ENCODE data around the gene CFAP65.

CFAP65 gene

DNA sequence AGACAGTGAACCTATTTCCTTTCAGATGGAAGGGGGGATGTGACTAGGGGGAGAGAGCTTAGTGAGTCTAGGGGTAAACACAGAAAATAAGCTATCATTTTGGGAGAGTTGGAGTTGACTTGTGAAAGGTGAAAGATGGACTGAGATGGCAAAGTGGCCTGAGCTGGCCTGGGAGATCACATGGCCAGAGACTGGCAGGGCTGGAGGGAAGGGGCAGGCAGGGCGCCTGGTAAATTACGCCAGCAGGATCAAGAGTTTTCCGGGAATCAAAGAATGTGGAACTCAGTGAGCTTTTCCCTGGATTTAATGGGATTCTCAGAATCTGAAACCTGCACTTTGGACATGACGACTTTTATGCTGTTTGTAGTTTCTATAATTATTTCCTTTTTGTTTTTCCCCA is 841 bp upstream of the CFAP65 start:
- Histone ChIP-seq H2BK12ac (ENCODE audit: low read length) (no peak overlapping the region), H2AFZ (ENCODE audit: insufficient read depth, low read length, poor library complexity) (no peak overlapping the region), H3K27me3 (ENCODE audit: insufficient read depth, low read length) (peaks cover 9% of the 10 kb centered on the region), H3K79me1 (ENCODE audit: low read length) (no peaks in the 10 kb centered on the region), H2AK5ac (ENCODE audit: low read length) (no peak overlapping the region), H3K36me3 (ENCODE audit: control insufficient read depth in 1 of 2, insufficient read depth in 2 of 2, low read length in 2 of 2) (no peaks in the 10 kb centered on the region), H2BK120ac (ENCODE audit: insufficient read depth, low read length, poor library complexity) (no peak overlapping the region), H3K4ac (ENCODE audit: low read depth, low read length) (no peak overlapping the region), H3K4me3 (ENCODE audit: low read depth, low read length) (no peak overlapping the region), H3K27ac (ENCODE audit: low read depth, low read length) (no peak overlapping the region), H3K14ac (ENCODE audit: low read length) (no peak overlapping the region), H4K12ac (ENCODE audit: low read depth, low read length) (no peak overlapping the region), H3K4me2 (ENCODE audit: low read length) (no peak overlapping the region), H3K18ac (ENCODE audit: low read length) (no peak overlapping the region), H4K8ac (ENCODE audit: low read depth, low read length) (no peak overlapping the region), H3K4me1 (ENCODE audit: control insufficient read depth in 1 of 2, insufficient read depth in 2 of 2, low read length in 2 of 2) (peaks cover 0 to 2% of the 10 kb centered on the region in 2 experiments), H3K23ac (ENCODE audit: low read length) (no peak overlapping the region), H3K9me3 (ENCODE audit: insufficient read depth, low read depth, low read length) (no peaks in the 10 kb centered on the region), H3K9ac (ENCODE audit: low read length) (no peak overlapping the region), H4K91ac (ENCODE audit: low read depth, low read length) (no peak overlapping the region), H2BK5ac (ENCODE audit: low read depth, low read length, poor library complexity) (no peak overlapping the region), H3K79me2 (ENCODE audit: control insufficient read depth, insufficient read depth, low read length, poor library complexity) (no peaks in the 10 kb centered on the region)
- WGBS (ENCODE audit: extremely low coverage, insufficient coverage, insufficient read length): no CpG with 5 or more reads among the region's 4 CpGs
- no peak for DNase-seq

DNA sequence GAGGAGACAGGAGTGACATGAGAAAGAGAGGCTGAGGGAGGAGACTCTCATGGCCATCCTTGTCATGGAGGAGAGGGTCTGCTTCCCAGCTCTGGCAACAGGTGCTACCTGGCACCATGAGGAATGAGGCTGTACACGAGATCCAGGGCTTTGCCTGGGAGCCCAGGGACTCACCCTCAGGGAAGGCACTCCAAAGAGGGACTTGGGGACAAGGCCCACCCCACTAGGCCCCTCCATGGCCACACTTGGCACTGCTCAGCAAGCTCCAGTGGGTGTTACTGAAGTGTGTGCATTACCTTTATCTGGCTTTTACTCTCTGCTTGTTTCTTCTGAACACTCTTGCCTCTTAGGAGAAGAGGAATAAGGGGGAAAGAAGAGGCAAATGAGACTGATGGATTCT is 2.7 kb downstream of the CFAP65 start:
- Histone ChIP-seq H3K4ac (ENCODE audit: low read depth, low read length) (no peak overlapping the region), H3K4me3 (ENCODE audit: low read depth, low read length) (no peak overlapping the region), H3K27ac (ENCODE audit: low read depth, low read length) (no peak overlapping the region), H3K36me3 (ENCODE audit: control insufficient read depth in 1 of 2, insufficient read depth in 2 of 2, low read length in 2 of 2) (no peaks in the 10 kb centered on the region), H3K9me3 (ENCODE audit: insufficient read depth, low read depth, low read length) (no peaks in the 10 kb centered on the region), H3K23ac (ENCODE audit: low read length) (no peak overlapping the region), H2BK120ac (ENCODE audit: insufficient read depth, low read length, poor library complexity) (no peak overlapping the region), H3K4me1 (ENCODE audit: control insufficient read depth in 1 of 2, insufficient read depth in 2 of 2, low read length in 2 of 2) (peaks cover 0 to 2% of the 10 kb centered on the region in 2 experiments), H4K8ac (ENCODE audit: low read depth, low read length) (no peak overlapping the region), H3K14ac (ENCODE audit: low read length) (no peak overlapping the region), H3K79me2 (ENCODE audit: control insufficient read depth, insufficient read depth, low read length, poor library complexity) (no peaks in the 10 kb centered on the region), H2BK5ac (ENCODE audit: low read depth, low read length, poor library complexity) (no peak overlapping the region), H3K4me2 (ENCODE audit: low read length) (no peak overlapping the region), H2AFZ (ENCODE audit: insufficient read depth, low read length, poor library complexity) (no peak overlapping the region), H4K91ac (ENCODE audit: low read depth, low read length) (no peak overlapping the region), H2AK5ac (ENCODE audit: low read length) (no peak overlapping the region), H2BK12ac (ENCODE audit: low read length) (no peak overlapping the region), H3K18ac (ENCODE audit: low read length) (no peak overlapping the region), H3K27me3 (ENCODE audit: insufficient read depth, low read length) (peaks cover 9% of the 10 kb centered on the region), H3K9ac (ENCODE audit: low read length) (no peak overlapping the region), H4K12ac (ENCODE audit: low read depth, low read length) (no peak overlapping the region), H3K79me1 (ENCODE audit: low read length) (no peaks in the 10 kb centered on the region)
- WGBS (ENCODE audit: extremely low coverage, insufficient coverage, insufficient read length): no CpG with 5 or more reads among the region's 1 CpG
- DNase-seq: no peak

DNA sequence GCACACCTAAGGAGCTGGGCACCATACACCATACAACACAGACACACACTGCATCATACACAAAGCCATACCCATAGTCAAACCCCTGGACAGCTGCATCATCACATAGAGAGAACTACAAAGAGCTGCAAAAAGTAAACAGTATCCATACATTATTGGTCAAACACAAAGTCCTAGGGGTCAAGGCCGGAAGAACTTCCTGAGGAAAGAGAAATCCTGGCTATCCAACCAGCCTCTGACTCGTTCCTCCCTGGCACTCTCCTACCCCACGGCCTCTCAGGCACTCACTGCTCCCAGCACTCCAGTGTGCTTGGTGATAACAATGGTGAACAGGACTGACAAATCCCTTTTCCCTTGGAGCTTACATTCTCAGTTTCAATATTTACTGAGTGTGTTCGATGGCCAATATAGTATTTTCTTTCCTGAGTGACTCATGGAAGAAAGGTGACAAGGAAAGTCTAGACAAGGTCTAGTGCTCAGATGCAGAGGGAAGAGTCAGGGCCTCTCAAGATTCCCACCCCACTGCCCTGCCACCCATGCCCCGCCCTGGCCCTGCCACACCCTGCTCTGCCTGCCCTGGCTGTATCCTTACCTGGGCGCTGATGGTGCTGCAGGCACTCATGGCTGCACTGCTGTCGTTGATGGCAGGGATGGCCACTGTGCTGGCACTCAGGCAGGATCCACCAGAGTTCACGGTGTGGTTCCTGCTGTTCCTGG is 3.4 kb downstream of the CFAP65 start:
- no peak overlapping the region for H3K27ac ChIP-seq (ENCODE audit: low read depth, low read length)
- no peaks in the 10 kb centered on the region for H3K79me2 ChIP-seq (ENCODE audit: control insufficient read depth, insufficient read depth, low read length, poor library complexity)
- no peak overlapping the region for H3K4me2 ChIP-seq (ENCODE audit: low read length)
- WGBS (ENCODE audit: extremely low coverage, insufficient coverage, insufficient read length): no CpG with 5 or more reads among the region's 8 CpGs
- H3K4me3 ChIP-seq (ENCODE audit: low read depth, low read length): no peak overlapping the region
- no peak overlapping the region for H3K4ac ChIP-seq (ENCODE audit: low read depth, low read length)
- no peak overlapping the region for H3K9ac ChIP-seq (ENCODE audit: low read length)
- H2AFZ ChIP-seq (ENCODE audit: insufficient read depth, low read length, poor library complexity): no peak overlapping the region
- no peak overlapping the region for H3K18ac ChIP-seq (ENCODE audit: low read length)
- no peaks in the 10 kb centered on the region for H3K79me1 ChIP-seq (ENCODE audit: low read length)
- H4K12ac ChIP-seq (ENCODE audit: low read depth, low read length): no peak overlapping the region
- H3K14ac ChIP-seq (ENCODE audit: low read length): no peak overlapping the region
- no peak overlapping the region for H4K8ac ChIP-seq (ENCODE audit: low read depth, low read length)
- DNase-seq: no peak
- no peak overlapping the region for H2AK5ac ChIP-seq (ENCODE audit: low read length)
- no peak overlapping the region for H2BK5ac ChIP-seq (ENCODE audit: low read depth, low read length, poor library complexity)
- no peaks in the 10 kb centered on the region for H3K9me3 ChIP-seq (ENCODE audit: insufficient read depth, low read depth, low read length)
- H3K27me3 ChIP-seq (ENCODE audit: insufficient read depth, low read length): peaks cover 9% of the 10 kb centered on the region
- no peaks in the 10 kb centered on the region for H3K36me3 ChIP-seq (ENCODE audit: control insufficient read depth in 1 of 2, insufficient read depth in 2 of 2, low read length in 2 of 2)
- no peak overlapping the region for H3K23ac ChIP-seq (ENCODE audit: low read length)
- no peak overlapping the region for H4K91ac ChIP-seq (ENCODE audit: low read depth, low read length)
- peaks cover 0 to 2% of the 10 kb centered on the region in 2 experiments for H3K4me1 ChIP-seq (ENCODE audit: control insufficient read depth in 1 of 2, insufficient read depth in 2 of 2, low read length in 2 of 2)
- no peak overlapping the region for H2BK12ac ChIP-seq (ENCODE audit: low read length)
- H2BK120ac ChIP-seq (ENCODE audit: insufficient read depth, low read length, poor library complexity): no peak overlapping the region

DNA sequence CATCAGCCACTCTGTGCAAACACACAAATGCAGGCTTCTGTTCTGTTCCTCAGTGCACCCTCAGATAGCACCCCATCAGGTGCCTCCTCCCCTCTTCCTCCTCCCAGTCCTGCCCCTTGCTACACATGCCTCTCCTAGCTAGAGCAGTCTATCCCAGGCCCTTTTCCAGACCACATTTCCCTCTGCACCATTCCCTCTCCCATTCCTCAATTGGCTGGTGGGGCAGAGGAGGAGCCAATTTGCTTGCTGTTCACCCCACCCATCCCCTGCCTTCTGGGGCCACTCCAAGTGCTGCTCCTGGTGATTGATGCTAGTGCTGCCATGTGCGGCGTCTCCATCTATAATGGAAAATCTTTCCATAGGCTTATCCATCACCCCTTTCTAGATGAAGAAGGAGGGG is 5.4 kb downstream of the CFAP65 start:
- Histone ChIP-seq H2BK120ac (ENCODE audit: insufficient read depth, low read length, poor library complexity) (no peak overlapping the region), H2AFZ (ENCODE audit: insufficient read depth, low read length, poor library complexity) (no peak overlapping the region), H3K9me3 (ENCODE audit: insufficient read depth, low read depth, low read length) (no peaks in the 10 kb centered on the region), H3K79me1 (ENCODE audit: low read length) (no peaks in the 10 kb centered on the region), H3K27ac (ENCODE audit: low read depth, low read length) (no peak overlapping the region), H3K4me3 (ENCODE audit: low read depth, low read length) (no peak overlapping the region), H3K79me2 (ENCODE audit: control insufficient read depth, insufficient read depth, low read length, poor library complexity) (no peaks in the 10 kb centered on the region), H3K4ac (ENCODE audit: low read depth, low read length) (no peak overlapping the region), H3K4me2 (ENCODE audit: low read length) (no peak overlapping the region), H4K91ac (ENCODE audit: low read depth, low read length) (no peak overlapping the region), H4K8ac (ENCODE audit: low read depth, low read length) (no peak overlapping the region), H2AK5ac (ENCODE audit: low read length) (no peak overlapping the region), H3K9ac (ENCODE audit: low read length) (no peak overlapping the region), H3K14ac (ENCODE audit: low read length) (no peak overlapping the region), H4K12ac (ENCODE audit: low read depth, low read length) (no peak overlapping the region), H3K4me1 (ENCODE audit: control insufficient read depth in 1 of 2, insufficient read depth in 2 of 2, low read length in 2 of 2) (no peaks in the 10 kb centered on the region), H3K23ac (ENCODE audit: low read length) (no peak overlapping the region), H2BK12ac (ENCODE audit: low read length) (no peak overlapping the region), H2BK5ac (ENCODE audit: low read depth, low read length, poor library complexity) (no peak overlapping the region), H3K18ac (ENCODE audit: low read length) (no peak overlapping the region), H3K36me3 (ENCODE audit: control insufficient read depth in 1 of 2, insufficient read depth in 2 of 2, low read length in 2 of 2) (no peaks in the 10 kb centered on the region), H3K27me3 (ENCODE audit: insufficient read depth, low read length) (no peaks in the 10 kb centered on the region)
- no peak for DNase-seq
- WGBS (ENCODE audit: extremely low coverage, insufficient coverage, insufficient read length): no CpG with 5 or more reads among the region's 2 CpGs

Measured in trophoblast cell (in vitro differentiated cells and primary cell).